Astrocyte (in vitro differentiated cells and primary cell): Measurements from ENCODE around the gene TMEM217. TPM values are rescaled to one million over a fixed set of nuclear protein-coding genes. Genes with fewer than 3 reads are reported as not detected.

Experiments used
- DNase-seq: peaks from one replicate; pipeline ENCODE4 v3.0.0-alpha.2; 2010; ENCODE audit warnings: low read depth
- FAIRE-seq: peaks from 2 replicates; lab custom pipeline; 2011; peaks lifted over from hg19 to GRCh38; lab: Jason Lieb, UNC
- H2AFZ ChIP-seq: 2 replicates; pipeline ENCODE4 v1.6.0; 2012; ENCODE audit warnings: low read depth, low read length, inconsistent platforms
- H3K27ac ChIP-seq: 2 replicates; pipeline ENCODE4 v1.5.1; 2011; ENCODE audit warnings: low read depth, low read length, inconsistent platforms
- H3K27me3 ChIP-seq: 2 replicates; pipeline ENCODE4 v1.6.0; 2011; ENCODE audit warnings: low read length, inconsistent platforms; ENCODE audit not compliant: insufficient read depth
- H3K36me3 ChIP-seq: 2 replicates; pipeline ENCODE4 v1.5.1; 2011; ENCODE audit warnings: low read length, inconsistent platforms; ENCODE audit not compliant: insufficient read depth
- H3K4me1 ChIP-seq: 2 replicates; pipeline ENCODE4 v1.5.1; 2011; ENCODE audit warnings: low read length, inconsistent platforms; ENCODE audit not compliant: insufficient read depth
- H3K4me2 ChIP-seq: 2 replicates; pipeline ENCODE4 v1.6.0; 2012; ENCODE audit warnings: low read length, inconsistent platforms
- H3K4me3 ChIP-seq: 2 replicates; pipeline ENCODE4 v1.5.1; 2011; ENCODE audit warnings: low read depth, mild to moderate bottlenecking, low read length, inconsistent platforms; ENCODE audit not compliant: insufficient read depth
- H3K79me2 ChIP-seq: 2 replicates; pipeline ENCODE4 v1.6.0; 2012; ENCODE audit warnings: mild to moderate bottlenecking, low read length, inconsistent platforms; ENCODE audit not compliant: insufficient read depth
- H3K9ac ChIP-seq: 2 replicates; pipeline ENCODE4 v1.6.0; 2012; ENCODE audit warnings: mild to moderate bottlenecking, low read length, inconsistent platforms
- H3K9me3 ChIP-seq: 2 replicates; pipeline ENCODE4 v1.5.1; 2012; ENCODE audit warnings: low read depth, mild to moderate bottlenecking, low read length, inconsistent platforms; ENCODE audit not compliant: insufficient read depth
- H4K20me1 ChIP-seq: 2 replicates; pipeline ENCODE4 v1.6.0; 2012; ENCODE audit warnings: low read length, inconsistent platforms; ENCODE audit not compliant: insufficient read depth
- H3K27ac Mint-ChIP-seq: one replicate; pipeline ENCODE4 v1.8.0; 2021; ENCODE audit warnings: mild to moderate bottlenecking, mixed read lengths; ENCODE audit not compliant: unreplicated experiment
- H3K27me3 Mint-ChIP-seq: one replicate; pipeline ENCODE4 v1.8.0; 2021; ENCODE audit warnings: low read depth, mixed read lengths; ENCODE audit not compliant: unreplicated experiment
- H3K36me3 Mint-ChIP-seq: one replicate; pipeline ENCODE4 v1.8.0; 2021; ENCODE audit warnings: low read depth, mixed read lengths; ENCODE audit not compliant: unreplicated experiment
- H3K4me1 Mint-ChIP-seq: one replicate; pipeline ENCODE4 v1.8.0; 2021; ENCODE audit warnings: low read depth, mixed read lengths; ENCODE audit not compliant: unreplicated experiment
- H3K4me3 Mint-ChIP-seq: one replicate; pipeline ENCODE4 v1.8.0; 2021; ENCODE audit warnings: mild to moderate bottlenecking, moderate library complexity, mixed read lengths; ENCODE audit not compliant: unreplicated experiment
- H3K9me3 Mint-ChIP-seq: one replicate; pipeline ENCODE4 v1.8.0; 2021; ENCODE audit warnings: mild to moderate bottlenecking, mixed read lengths; ENCODE audit not compliant: unreplicated experiment
- CTCF ChIP-seq: IDR thresholded peaks from 2 replicates; pipeline ENCODE4 v1.5.1; 2011; ENCODE audit warnings: low read depth, mild to moderate bottlenecking, inconsistent platforms, low read length, moderate library complexity; ENCODE audit not compliant: insufficient read depth
- EZH2 ChIP-seq: IDR thresholded peaks from 2 replicates; pipeline ENCODE4 v1.6.1; 2012; ENCODE audit warnings: mild to moderate bottlenecking, low read length, inconsistent platforms; ENCODE audit not compliant: insufficient read depth
- total RNA-seq: library from RNA; stranded (reverse); gene quantifications from 2 replicates; pipeline ENCODE4 v1.2.1, GENCODE V29; 2021

Gene TMEM217
- total RNA-seq, 1 donor from 2014 or later: 7.3 TPM

- no peak for FAIRE-seq
- peaks cover 5% of the 10 kb centered on the region for H3K36me3 Mint-ChIP-seq
- Histone ChIP-seq H3K27me3 (no peaks in the 10 kb centered on the region), H3K27ac (no peak overlapping the region), H3K9me3 (no peaks in the 10 kb centered on the region), H3K4me2 (no peak overlapping the region), H3K9ac (no peak overlapping the region), H4K20me1 (peaks cover 5% of the 10 kb centered on the region), H3K79me2 (no peaks in the 10 kb centered on the region), H3K4me1 (peaks cover 8% of the 10 kb centered on the region), H3K36me3 (peaks cover 15% of the 10 kb centered on the region), H2AFZ (no peak overlapping the region), H3K4me3 (no peak overlapping the region)
- no peak for DNase-seq
- H3K9me3 Mint-ChIP-seq: no peaks in the 10 kb centered on the region
- peaks cover 17% of the 10 kb centered on the region for H3K4me1 Mint-ChIP-seq
- TF ChIP-seq EZH2 (no peak), CTCF (no peak)
- H3K27ac Mint-ChIP-seq: no peak overlapping the region
- H3K4me3 Mint-ChIP-seq: no peak overlapping the region
- H3K27me3 Mint-ChIP-seq: no peaks in the 10 kb centered on the region
Observed at GRCh38 chr6:37305841-37306425, 48.0 kb upstream of the TMEM217 start.

- Histone ChIP-seq H3K4me2 (no peak overlapping the region), H3K9ac (no peak overlapping the region), H3K9me3 (no peaks in the 10 kb centered on the region), H3K79me2 (no peaks in the 10 kb centered on the region), H2AFZ (no peak overlapping the region), H3K4me3 (no peak overlapping the region), H3K4me1 (peaks cover 8% of the 10 kb centered on the region), H4K20me1 (peaks cover 5% of the 10 kb centered on the region), H3K36me3 (peaks cover 15% of the 10 kb centered on the region), H3K27ac (no peak overlapping the region), H3K27me3 (no peaks in the 10 kb centered on the region)
- Mint-ChIP-seq H3K27me3 (no peaks in the 10 kb centered on the region), H3K4me3 (no peak overlapping the region), H3K4me1 (peaks cover 17% of the 10 kb centered on the region), H3K27ac (no peak overlapping the region), H3K36me3 (peaks cover 7% of the 10 kb centered on the region), H3K9me3 (no peaks in the 10 kb centered on the region)
- DNase-seq (no peak), FAIRE-seq (no peak)
- TF ChIP-seq CTCF (no peak), EZH2 (no peak)
Observed at GRCh38 chr6:37304766-37305165, 46.8 kb upstream of the TMEM217 start.

DNA sequence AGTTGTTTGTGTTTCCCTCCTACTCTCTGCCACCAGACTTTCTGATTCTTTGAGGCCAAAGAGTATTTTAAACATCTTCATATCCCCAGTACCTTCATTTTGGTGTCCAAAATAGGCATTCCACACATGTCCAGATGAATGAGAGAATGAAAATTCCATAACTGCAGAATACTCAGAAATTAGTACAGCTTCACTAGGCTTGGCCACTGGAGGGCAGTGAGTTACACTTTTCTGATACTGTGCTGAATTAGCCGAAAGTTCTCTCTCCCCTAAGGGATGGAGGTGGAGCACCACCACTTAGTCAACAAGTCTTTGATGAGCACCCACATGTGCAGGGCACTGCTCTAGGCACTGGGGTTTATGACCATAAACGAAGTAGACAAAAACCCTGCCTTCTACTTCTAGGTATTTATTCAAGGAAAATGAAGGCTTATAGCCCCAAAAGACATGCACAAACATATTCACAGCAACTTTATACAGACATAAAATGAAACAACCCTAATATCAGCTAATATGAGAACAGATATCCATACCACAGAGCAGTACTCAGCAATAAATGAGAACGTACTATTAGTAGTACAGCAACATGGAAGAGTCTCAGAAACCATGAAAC is 46.1 kb upstream of the TMEM217 start:
- H3K9me3 ChIP-seq: no peaks in the 10 kb centered on the region
- no peak overlapping the region for H3K4me2 ChIP-seq
- H3K4me3 Mint-ChIP-seq: no peak overlapping the region
- H3K4me1 ChIP-seq: peaks cover 8% of the 10 kb centered on the region
- H3K27ac ChIP-seq: no peak overlapping the region
- H3K79me2 ChIP-seq: no peaks in the 10 kb centered on the region
- H3K27me3 Mint-ChIP-seq: no peaks in the 10 kb centered on the region
- peaks cover 15% of the 10 kb centered on the region for H3K36me3 ChIP-seq
- H2AFZ ChIP-seq: no peak overlapping the region
- FAIRE-seq (no peak), DNase-seq (peak; percentile 29)
- H3K27ac Mint-ChIP-seq: no peak overlapping the region
- H3K4me3 ChIP-seq: no peak overlapping the region
- no peaks in the 10 kb centered on the region for H3K9me3 Mint-ChIP-seq
- H3K4me1 Mint-ChIP-seq: peaks cover 10% of the 10 kb centered on the region
- TF ChIP-seq EZH2: no peak
- TF ChIP-seq CTCF: peak; percentile 75
- no peaks in the 10 kb centered on the region for H3K27me3 ChIP-seq
- peaks cover 7% of the 10 kb centered on the region for H3K36me3 Mint-ChIP-seq
- no peak overlapping the region for H3K9ac ChIP-seq
- H4K20me1 ChIP-seq: no peaks in the 10 kb centered on the region
